Measurements from ENCODE around the gene ATP8A2.

Gene ATP8A2

DNA sequence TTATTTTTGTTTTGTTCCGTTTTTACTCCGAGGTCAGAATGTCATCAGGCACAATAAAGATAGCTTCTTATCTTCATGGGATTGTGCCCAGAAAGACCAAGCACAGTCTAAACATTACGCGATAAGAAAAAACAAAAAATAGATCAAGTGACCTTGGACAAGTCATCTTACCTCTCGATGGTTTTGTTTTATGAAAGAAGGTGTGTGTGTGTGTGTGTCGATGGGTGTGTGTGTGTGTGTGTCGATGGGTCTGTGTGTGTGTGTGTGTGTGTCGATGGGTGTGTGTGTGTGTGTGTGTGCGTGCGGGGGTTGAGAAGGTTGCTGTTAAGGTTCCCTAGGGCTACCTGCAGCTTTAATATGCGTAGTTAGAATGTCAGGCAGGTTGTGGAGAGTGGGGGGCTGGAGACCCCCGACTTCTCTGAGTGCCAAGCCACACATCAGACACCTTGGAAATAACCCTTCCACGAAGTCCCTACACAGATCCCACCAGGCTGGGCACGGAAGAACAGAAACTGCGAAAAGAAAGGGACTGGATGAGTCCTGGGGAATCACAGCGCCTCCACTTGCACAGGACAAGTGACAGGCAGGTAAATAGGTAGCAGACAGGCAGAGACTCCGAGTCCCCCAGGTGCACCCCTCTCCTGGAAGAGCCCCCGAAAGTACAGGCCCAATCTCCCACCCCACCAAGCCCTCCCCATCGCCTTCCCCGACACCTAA lies 458 bp upstream of the ATP8A2 start:
- ATAC-seq (replicated peaks; ENCODE audit: extremely low read depth, poor library complexity, severe bottlenecking), result no peak
- H3K4me1 Mint-ChIP-seq, result no peaks in the 10 kb centered on the region
- H3K27me3 Mint-ChIP-seq, result peaks cover 82% of the 10 kb centered on the region
- no peak overlapping the region for H3K27ac Mint-ChIP-seq (ENCODE audit: low read depth)
- H3K36me3 Mint-ChIP-seq (ENCODE audit: insufficient read depth), result no peaks in the 10 kb centered on the region
- no peak for DNase-seq (ENCODE audit: low spot score in 2 of 2)
- peak overlapping the region; percentile 8 for H3K4me3 Mint-ChIP-seq
- H3K9me3 Mint-ChIP-seq, result no peaks in the 10 kb centered on the region

DNA sequence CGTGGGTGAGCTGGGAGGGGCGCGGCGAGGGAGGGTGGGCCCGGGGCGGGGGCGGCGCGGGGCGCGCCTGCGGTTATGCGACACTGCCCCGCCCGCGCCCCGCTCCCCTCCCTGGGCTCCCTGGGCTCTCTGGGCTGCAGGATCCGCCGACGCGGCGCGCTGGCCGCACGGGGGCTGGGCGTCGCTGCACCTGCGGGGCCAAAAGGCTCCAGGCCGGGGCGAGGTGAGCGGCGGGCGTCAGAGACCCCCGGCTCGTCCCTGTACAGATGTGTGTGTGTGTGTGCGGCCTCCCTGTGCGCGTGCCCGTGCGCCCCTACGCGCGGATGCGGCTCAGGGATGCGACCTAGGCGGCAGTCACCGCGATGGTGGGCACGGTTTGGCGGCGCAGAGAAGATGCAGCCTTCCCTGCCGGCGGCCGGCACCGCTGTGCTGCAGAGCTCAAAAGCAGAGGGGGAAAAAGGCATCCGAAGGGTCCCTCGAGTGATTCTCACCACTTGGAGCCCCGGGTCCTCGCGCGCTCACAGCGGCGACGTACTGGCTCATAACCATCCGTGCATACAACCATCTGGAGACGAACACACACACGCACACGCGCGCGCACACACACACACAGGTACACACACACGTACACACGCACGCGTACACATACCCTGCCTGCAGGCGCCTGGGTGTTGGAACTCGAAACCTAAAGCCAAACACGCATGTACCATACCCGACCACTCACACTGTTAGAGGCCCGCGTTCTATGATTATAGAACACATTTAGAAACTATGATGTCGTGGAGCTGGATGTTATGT lies 709 bp downstream of the ATP8A2 start:
- Mint-ChIP-seq H3K4me1 (no peaks in the 10 kb centered on the region), H3K4me3 (peak overlapping the region; percentile 15), H3K9me3 (no peaks in the 10 kb centered on the region), H3K27me3 (peaks cover 72% of the 10 kb centered on the region), H3K27ac (ENCODE audit: low read depth) (no peak overlapping the region), H3K36me3 (ENCODE audit: insufficient read depth) (no peaks in the 10 kb centered on the region)
- ATAC-seq (replicated peaks; ENCODE audit: extremely low read depth, poor library complexity, severe bottlenecking) (no peak), DNase-seq (ENCODE audit: low spot score in 2 of 2) (no peak)

DNA sequence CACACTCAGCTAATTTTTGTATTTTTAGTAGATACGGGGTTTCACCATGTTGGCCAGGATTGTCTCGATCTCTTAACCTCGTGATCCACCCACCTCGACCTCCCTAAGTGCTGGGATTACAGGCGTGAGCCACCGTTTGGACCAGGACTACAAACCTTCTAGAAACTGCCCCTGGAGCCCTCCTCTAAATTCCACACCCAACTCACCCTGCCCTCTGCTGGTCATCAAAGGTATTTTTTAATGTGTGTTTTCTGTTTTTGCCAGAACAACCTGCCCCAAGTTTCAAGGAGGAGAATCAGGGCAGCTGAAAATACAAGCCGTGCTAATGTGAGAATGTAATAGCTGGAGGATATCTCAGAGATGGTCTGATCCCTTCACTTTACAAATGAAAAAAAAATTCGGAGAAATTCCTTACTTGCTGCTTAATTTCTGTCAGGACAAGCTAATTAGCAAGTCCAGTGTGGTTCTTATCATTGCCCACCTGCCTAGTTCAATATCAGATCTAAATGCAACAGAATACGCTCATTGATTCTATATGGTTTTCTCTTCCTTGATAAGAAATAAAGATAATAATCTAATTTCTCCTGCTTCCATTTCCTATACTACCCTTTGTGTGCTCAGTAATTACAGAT lies 4.1 kb downstream of the ATP8A2 start:
- peaks cover 59% of the 10 kb centered on the region for H3K27me3 Mint-ChIP-seq
- H3K4me3 Mint-ChIP-seq, result no peak overlapping the region
- H3K9me3 Mint-ChIP-seq, result no peaks in the 10 kb centered on the region
- ATAC-seq (replicated peaks; ENCODE audit: extremely low read depth, poor library complexity, severe bottlenecking), result no peak
- no peaks in the 10 kb centered on the region for H3K36me3 Mint-ChIP-seq (ENCODE audit: insufficient read depth)
- DNase-seq (ENCODE audit: low spot score in 2 of 2), result no peak
- H3K4me1 Mint-ChIP-seq, result no peaks in the 10 kb centered on the region
- no peak overlapping the region for H3K27ac Mint-ChIP-seq (ENCODE audit: low read depth)

DNA sequence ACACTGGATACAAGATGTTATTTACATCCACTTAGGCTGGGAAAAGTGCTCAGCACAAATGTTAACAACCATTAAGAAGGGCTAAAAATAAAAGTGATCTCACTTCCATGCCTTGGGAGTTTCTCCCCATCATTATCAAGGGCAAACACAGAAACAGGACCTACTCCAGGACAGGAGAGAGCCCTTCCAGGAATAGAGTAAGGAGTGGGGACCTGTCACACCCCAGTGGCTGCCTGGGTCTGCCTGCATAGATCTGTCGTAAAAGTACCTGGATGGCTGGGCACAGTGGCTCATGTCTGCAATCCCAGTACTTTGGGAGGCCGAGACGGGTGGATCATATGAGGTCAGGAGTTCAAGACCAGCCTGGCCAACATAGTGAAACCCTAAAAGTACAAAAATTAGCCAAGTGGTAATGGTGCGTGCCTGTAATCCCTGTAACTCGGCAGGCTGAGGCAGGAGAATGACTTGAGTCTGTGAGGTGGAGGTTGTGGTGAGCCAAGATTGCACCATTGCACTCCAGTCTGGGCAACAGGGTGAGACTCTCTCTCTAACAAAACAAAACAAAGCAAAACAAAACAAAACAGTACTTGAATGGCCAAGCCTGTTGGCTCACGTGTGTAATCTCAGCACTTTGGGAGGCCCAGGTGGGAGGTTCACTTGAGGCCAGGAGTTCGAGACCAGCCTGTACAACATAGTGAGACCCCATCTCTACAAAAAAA lies 5.6 kb downstream of the ATP8A2 start:
- Mint-ChIP-seq H3K27ac (ENCODE audit: low read depth) (no peak overlapping the region), H3K36me3 (ENCODE audit: insufficient read depth) (no peaks in the 10 kb centered on the region), H3K9me3 (no peaks in the 10 kb centered on the region), H3K4me3 (no peak overlapping the region), H3K27me3 (peaks cover 65% of the 10 kb centered on the region), H3K4me1 (no peaks in the 10 kb centered on the region)
- DNase-seq (ENCODE audit: low spot score in 2 of 2) (no peak), ATAC-seq (replicated peaks; ENCODE audit: extremely low read depth, poor library complexity, severe bottlenecking) (no peak)

DNA sequence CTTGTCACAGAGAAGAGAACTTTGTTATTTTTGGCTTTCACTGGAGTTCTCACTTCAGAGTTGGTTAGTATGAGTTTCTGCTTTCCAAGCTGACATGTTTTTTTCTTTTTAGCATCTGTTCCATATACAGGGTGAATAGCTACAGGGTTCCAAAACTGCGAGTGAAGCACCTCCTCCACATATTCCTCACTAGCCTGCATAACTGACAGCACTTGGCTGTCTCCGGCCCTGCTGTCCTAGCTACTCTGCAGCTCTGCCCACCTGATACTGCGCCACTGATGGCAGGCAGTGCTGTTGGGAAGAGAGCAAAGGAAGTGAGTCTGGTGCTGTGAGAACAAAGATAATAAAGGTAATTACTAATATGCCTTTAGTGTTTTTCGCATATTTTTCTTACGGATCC lies 6.8 kb downstream of the ATP8A2 start:
- H3K4me3 Mint-ChIP-seq, result no peak overlapping the region

DNA sequence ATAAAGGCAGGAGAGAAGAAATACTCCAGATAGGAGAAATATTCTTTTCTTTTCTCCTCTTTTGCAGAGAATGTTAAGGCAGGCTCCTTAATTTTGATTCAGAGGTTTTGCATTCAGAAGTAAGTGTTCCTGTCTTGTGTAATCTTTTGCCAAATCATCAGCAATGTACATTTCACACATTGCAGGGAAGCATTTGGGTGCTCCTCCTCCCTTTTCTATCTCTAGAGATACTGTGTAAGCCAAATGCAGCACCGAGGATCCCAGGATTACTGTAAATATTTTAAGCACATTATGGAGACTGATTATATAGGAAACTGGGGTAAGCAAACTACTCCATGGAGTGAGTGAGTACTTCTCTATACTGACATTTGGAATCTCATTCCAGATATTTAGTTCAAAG lies 7.2 kb downstream of the ATP8A2 start:
- H3K36me3 Mint-ChIP-seq (ENCODE audit: insufficient read depth), result no peaks in the 10 kb centered on the region
- peaks cover 65% of the 10 kb centered on the region for H3K27me3 Mint-ChIP-seq
- no peaks in the 10 kb centered on the region for H3K9me3 Mint-ChIP-seq
- DNase-seq (ENCODE audit: low spot score in 2 of 2) (no peak), ATAC-seq (replicated peaks; ENCODE audit: extremely low read depth, poor library complexity, severe bottlenecking) (no peak)
- no peak overlapping the region for H3K27ac Mint-ChIP-seq (ENCODE audit: low read depth)
- no peaks in the 10 kb centered on the region for H3K4me1 Mint-ChIP-seq
- no peak overlapping the region for H3K4me3 Mint-ChIP-seq

More for the DNA sequence above, 6.8 kb downstream of the ATP8A2 start:
- DNase-seq (ENCODE audit: low spot score in 2 of 2), result no peak
- Mint-ChIP-seq H3K27ac (ENCODE audit: low read depth) (no peak overlapping the region), H3K27me3 (peaks cover 65% of the 10 kb centered on the region), H3K4me1 (no peaks in the 10 kb centered on the region), H3K9me3 (no peaks in the 10 kb centered on the region), H3K36me3 (ENCODE audit: insufficient read depth) (no peaks in the 10 kb centered on the region)
- no peak for ATAC-seq (replicated peaks; ENCODE audit: extremely low read depth, poor library complexity, severe bottlenecking)

DNA sequence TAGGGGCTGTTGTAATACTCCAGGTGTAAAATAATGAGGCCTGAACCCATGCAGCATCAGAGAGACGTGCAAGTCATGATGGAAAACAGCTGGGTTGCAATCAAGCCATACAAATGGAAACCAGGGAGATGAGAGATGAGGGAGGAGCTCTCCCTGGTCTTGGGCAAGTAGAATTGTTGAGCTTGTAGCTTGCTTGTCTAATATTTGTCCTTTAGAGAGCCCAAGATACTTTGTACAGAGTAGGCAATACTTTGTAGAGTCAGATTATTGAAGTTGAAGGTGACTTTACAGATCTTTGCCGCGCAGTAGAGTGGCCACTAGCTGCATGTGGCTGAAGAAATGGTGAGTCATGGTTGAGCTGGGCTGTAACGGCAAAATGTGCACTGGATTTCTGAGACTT lies 8.3 kb downstream of the ATP8A2 start:
- Mint-ChIP-seq H3K27me3 (peaks cover 65% of the 10 kb centered on the region), H3K4me1 (no peaks in the 10 kb centered on the region), H3K36me3 (ENCODE audit: insufficient read depth) (no peaks in the 10 kb centered on the region), H3K27ac (ENCODE audit: low read depth) (no peak overlapping the region), H3K4me3 (no peak overlapping the region), H3K9me3 (no peaks in the 10 kb centered on the region)
- DNase-seq (ENCODE audit: low spot score in 2 of 2) (no peak), ATAC-seq (replicated peaks; ENCODE audit: extremely low read depth, poor library complexity, severe bottlenecking) (no peak)

DNA sequence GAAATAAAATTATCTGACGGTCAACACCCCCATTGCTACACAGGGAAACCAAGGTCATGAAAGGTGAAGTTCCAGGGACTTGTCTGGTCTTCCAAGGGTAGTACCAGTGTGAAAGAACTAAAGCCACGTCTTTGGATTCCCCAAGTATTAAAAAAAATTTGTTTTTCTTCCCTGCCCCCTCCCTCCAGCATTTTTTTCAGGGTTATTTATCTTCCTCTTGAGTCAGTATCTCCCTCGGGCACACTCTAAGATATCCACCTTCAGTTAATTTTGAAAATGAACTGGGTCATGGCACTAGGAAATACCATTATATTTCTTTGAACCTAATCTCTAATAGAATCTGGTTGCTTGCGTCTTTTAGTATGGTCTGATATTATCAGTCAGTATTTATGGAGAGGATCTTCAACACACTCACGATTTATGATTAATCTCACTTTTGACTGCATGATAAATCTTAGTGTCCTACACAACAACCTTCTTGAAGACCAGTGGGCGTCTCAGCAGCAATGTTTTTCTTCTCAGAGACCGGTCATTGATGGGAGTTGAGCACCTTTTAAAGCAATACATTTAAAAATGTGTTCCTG lies 9.1 kb downstream of the ATP8A2 start:
- ATAC-seq (replicated peaks; ENCODE audit: extremely low read depth, poor library complexity, severe bottlenecking) (no peak), DNase-seq (ENCODE audit: low spot score in 2 of 2) (no peak)
- Mint-ChIP-seq H3K27ac (ENCODE audit: low read depth) (no peak overlapping the region), H3K4me3 (no peak overlapping the region), H3K9me3 (no peaks in the 10 kb centered on the region), H3K27me3 (peaks cover 62% of the 10 kb centered on the region), H3K36me3 (ENCODE audit: insufficient read depth) (no peaks in the 10 kb centered on the region), H3K4me1 (no peaks in the 10 kb centered on the region)

DNA sequence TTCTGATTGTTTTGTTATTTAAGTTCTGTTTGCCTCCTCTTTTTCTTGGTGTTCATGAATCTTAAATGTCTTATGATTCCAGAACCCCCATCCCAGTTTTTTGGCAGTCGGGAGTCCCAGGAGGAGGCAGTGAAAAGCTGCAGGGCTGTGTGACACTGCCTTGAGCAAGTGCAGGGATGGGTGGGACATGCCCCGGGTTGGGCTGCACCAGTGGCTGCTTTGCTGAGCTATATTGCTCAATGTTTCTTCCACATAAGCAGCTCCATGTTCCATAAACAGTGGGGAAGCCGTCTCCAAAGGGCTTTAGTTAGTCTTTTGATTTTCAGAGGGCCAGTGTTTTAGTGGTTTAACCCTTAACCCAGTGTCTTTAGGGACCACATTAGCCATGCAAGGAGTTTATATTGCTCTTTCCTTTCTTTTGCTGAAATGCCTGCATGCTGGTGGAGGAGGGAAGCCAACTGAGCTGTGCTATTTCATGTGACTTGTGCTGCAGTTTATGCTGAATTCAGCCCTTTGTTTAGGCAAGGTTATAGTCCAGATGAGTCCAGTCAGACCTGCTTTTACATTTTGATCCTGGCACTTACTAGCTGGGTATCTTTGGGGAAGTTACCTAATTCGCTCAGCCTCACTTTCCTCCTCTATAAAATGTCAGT lies 13.1 kb downstream of the ATP8A2 start:
- DNase-seq (ENCODE audit: low spot score in 2 of 2), result no peak

DNA sequence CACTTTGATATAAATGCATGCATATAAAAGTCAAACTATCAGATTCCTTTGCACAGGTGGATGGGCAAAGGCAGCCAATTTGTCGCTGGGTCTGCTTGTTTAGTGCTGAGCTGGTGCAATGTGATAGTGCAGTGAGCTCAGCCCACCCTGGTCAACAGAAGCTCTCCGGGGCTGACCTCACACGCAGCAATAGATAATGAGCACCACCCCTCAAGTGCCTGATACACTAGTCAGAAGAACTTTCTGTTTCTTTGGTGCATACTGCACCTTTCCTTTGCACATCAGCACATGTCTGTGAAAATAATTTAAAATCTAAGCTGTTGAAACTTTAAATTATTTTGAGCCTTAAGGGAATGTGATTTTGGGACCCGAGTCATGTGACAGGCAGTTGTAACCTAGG lies 20.2 kb downstream of the ATP8A2 start:
- Mint-ChIP-seq H3K4me3 (no peak overlapping the region), H3K4me1 (no peaks in the 10 kb centered on the region), H3K27me3 (peaks cover 41% of the 10 kb centered on the region), H3K9me3 (peaks cover 5% of the 10 kb centered on the region), H3K27ac (ENCODE audit: low read depth) (no peak overlapping the region), H3K36me3 (ENCODE audit: insufficient read depth) (no peaks in the 10 kb centered on the region)
- no peak for DNase-seq (ENCODE audit: low spot score in 2 of 2)
- no peak for ATAC-seq (replicated peaks; ENCODE audit: extremely low read depth, poor library complexity, severe bottlenecking)

More for the DNA sequence above, 13.1 kb downstream of the ATP8A2 start:
- Mint-ChIP-seq H3K9me3 (peaks cover 5% of the 10 kb centered on the region), H3K36me3 (ENCODE audit: insufficient read depth) (no peaks in the 10 kb centered on the region), H3K4me3 (no peak overlapping the region), H3K27me3 (peaks cover 74% of the 10 kb centered on the region), H3K4me1 (no peaks in the 10 kb centered on the region), H3K27ac (ENCODE audit: low read depth) (no peak overlapping the region)
- ATAC-seq (replicated peaks; ENCODE audit: extremely low read depth, poor library complexity, severe bottlenecking), result no peak

DNA sequence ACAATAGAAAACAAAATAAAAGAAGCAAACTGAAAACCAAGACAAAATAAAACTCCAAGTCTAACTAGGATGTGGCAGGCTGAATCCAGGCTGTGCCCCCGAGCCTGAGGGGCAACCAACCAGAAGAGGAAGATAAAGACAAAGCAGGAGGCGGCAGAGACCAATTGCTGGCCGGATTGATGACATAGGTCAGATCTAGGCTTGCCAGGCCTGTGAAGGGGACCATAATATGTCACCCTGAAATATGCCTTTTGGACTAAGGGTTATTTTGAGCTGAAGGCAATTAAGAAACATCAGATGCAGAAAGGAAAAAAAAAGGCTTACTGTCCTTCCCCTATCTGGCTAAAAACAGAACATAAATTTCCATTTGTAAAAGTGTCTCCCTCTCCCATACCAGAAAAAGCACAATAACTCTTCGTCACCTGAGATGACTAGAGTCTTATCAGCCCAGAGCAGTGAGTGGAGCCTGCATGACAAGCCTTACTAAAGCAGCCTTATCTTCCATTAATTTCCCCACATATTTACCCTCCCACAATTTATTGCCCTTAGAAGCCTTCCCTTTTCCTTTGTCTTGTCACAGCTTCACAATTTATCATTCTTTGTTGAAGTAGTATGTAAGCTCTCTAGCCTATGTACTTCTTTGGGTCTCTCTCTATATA lies 22.8 kb downstream of the ATP8A2 start:
- Mint-ChIP-seq H3K36me3 (ENCODE audit: insufficient read depth) (no peaks in the 10 kb centered on the region), H3K4me1 (no peaks in the 10 kb centered on the region), H3K9me3 (no peaks in the 10 kb centered on the region), H3K27ac (ENCODE audit: low read depth) (no peak overlapping the region), H3K27me3 (peaks cover 38% of the 10 kb centered on the region), H3K4me3 (no peak overlapping the region)
- DNase-seq (ENCODE audit: low spot score in 2 of 2) (no peak), ATAC-seq (replicated peaks; ENCODE audit: extremely low read depth, poor library complexity, severe bottlenecking) (no peak)

All from central memory CD8-positive, alpha-beta T cell (primary cell).